GM13977 (cell line): Measurements from ENCODE around the gene PRKCB.

ENCODE experiments used
- DNase-seq: peaks from one replicate; pipeline ENCODE4 v3.0.0; 2012; ENCODE audit warnings: low spot score
- in situ Hi-C: fragments of 300-500 bp; cut with MboI; formaldehyde crosslinking; loops from one replicate; pipeline ENCODE4 v1.12.0; 2022; ENCODE audit warnings: low sequenced_read_pairs, low pct_unique_long_range_greater_than_20kb, mixed read lengths, inconsistent platforms; ENCODE audit not compliant: unreplicated experiment
- TF ChIP-seq, protein P1 (sequence below): IDR thresholded peaks from 2 replicates; pipeline ENCODE4 v1.5.1; 2012; ENCODE audit warnings: mild to moderate bottlenecking, control low read depth; ENCODE audit not compliant: insufficient read depth; ENCODE audit errors: extremely low read depth, missing control alignments

Gene PRKCB

DNA sequence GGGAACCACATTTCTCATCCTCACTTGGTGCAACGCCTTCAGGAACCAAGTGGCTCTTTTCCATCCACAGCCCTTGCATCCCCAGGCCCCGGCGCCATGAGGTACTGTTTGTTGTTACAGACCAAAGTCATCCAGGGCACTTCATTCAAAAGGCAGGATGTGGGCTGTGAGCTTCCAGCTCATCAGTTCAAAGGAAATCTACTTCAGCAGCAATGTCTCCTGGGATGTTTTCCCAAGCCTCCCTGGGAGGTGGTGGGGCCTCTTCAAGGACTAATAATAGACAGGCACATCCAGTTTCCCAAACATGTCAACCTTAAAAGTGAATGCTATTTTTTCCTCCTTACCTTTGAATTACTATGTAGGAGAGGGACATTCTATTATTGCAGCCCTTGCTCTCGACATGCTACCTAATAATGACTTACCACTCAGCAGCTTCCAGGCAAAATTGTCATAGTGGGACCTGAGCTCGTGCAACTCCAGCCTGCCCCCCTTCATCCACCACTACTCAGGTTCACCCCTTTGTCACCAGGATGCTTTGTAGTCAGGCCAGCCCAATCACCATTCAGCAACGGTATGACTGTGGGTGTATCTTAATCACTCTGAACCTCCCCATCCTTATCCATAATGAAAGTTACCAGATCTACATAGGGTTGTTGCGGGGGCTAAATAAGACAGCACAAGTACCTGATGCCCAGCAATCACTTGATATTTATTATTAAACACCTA lies 1.7 kb upstream of the PRKCB start:
- TF ChIP-seq, protein P1, sequence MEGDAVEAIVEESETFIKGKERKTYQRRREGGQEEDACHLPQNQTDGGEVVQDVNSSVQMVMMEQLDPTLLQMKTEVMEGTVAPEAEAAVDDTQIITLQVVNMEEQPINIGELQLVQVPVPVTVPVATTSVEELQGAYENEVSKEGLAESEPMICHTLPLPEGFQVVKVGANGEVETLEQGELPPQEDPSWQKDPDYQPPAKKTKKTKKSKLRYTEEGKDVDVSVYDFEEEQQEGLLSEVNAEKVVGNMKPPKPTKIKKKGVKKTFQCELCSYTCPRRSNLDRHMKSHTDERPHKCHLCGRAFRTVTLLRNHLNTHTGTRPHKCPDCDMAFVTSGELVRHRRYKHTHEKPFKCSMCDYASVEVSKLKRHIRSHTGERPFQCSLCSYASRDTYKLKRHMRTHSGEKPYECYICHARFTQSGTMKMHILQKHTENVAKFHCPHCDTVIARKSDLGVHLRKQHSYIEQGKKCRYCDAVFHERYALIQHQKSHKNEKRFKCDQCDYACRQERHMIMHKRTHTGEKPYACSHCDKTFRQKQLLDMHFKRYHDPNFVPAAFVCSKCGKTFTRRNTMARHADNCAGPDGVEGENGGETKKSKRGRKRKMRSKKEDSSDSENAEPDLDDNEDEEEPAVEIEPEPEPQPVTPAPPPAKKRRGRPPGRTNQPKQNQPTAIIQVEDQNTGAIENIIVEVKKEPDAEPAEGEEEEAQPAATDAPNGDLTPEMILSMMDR: no peak

DNA sequence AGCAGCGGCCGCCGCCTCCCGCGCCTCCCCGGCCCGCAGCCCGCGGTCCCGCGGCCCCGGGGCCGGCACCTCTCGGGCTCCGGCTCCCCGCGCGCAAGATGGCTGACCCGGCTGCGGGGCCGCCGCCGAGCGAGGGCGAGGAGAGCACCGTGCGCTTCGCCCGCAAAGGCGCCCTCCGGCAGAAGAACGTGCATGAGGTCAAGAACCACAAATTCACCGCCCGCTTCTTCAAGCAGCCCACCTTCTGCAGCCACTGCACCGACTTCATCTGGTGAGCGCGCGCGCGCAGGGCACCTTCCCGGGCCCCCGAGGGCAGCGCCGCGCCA lies 258 bp downstream of the PRKCB start:
- in situ Hi-C loops: no loop called here
- no peak for DNase-seq
- TF ChIP-seq, protein P1: no peak

More for the DNA sequence above, 1.7 kb upstream of the PRKCB start:
- DNase-seq: no peak
- in situ Hi-C loops: no loop called here

DNA sequence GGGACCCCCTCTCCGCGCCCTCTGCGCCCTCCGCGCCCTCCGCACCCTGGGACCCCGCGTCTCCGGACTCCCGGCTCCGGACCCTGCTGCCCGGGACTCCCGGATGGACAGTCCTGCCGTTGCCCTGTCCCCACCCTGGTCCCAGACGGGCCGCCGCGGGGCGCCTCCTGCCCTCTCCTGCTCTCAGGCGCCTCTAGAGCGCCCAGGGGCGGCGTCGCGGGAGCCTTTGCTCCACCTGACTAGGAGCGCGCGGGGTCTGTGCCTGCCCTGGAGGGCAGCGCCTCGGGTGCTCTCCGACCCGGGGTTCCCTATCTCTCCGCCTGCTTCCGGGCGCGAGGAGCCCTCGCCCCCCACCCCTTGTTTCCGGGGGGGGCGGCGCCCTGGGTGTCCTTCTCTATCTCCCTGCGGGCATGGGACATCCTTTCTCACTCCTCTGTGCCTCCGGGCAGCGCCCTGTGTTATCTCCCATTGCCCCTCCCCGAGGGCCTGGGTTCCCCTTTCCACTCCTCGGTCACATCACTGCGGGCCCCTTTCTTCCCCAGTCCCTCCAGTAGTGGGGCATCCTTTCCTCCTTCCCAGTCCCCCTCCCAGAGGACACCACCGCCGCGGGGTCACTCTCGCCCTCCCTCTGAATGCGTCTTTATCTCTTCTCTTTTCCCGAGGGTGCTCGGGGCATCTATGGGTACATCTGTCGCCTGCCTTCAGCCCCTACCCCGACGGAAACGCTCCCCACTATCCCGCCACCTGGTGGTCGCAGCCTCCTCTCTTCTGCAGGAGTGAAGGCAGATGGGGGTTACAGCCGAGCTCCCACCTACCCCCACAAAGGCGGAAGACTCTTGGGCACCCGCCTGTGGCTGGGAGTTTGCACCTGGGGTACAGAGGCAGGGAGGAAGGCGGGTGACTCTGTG lies 875 bp downstream of the PRKCB start:
- TF ChIP-seq, protein P1: peak; percentile 64
- peak; percentile 71 for DNase-seq
- in situ Hi-C loops: no loop called here

DNA sequence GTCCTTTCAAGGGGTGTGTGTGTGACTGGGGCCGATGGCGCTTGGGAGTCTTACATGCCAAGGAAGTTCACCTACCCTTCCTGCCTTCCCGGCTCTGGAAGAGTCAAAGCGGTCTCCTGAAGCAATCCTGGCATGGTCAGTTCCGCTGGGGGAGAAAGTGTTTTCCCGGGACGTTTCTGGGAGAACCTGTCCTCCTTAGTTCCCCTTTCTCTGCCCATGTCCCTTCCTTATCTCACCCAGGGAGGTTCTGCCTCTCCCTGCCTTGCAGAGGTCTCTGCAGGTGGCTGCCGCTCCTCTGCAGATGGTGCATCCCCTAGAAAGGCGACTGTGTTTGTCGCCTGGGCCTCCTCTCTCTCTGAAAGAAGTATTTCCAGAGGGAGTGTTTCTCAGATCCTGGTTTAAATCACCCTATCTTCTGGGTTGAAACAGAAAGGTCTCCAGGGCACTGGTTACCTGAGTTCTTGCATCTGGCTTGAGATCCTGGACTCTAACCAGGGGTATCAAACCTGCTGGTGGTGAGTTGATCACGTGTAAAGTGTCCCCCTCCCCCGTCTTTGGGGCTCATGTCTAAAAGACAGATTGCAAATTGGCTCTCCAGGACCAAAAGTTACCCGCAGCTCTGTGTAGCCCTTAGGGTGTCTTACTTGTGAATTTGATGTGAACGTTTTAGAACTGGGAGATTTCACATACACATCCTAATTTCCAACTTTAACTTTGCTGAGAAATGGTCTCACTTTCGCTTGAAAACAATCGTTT lies 1.9 kb downstream of the PRKCB start:
- TF ChIP-seq, protein P1: no peak

DNA sequence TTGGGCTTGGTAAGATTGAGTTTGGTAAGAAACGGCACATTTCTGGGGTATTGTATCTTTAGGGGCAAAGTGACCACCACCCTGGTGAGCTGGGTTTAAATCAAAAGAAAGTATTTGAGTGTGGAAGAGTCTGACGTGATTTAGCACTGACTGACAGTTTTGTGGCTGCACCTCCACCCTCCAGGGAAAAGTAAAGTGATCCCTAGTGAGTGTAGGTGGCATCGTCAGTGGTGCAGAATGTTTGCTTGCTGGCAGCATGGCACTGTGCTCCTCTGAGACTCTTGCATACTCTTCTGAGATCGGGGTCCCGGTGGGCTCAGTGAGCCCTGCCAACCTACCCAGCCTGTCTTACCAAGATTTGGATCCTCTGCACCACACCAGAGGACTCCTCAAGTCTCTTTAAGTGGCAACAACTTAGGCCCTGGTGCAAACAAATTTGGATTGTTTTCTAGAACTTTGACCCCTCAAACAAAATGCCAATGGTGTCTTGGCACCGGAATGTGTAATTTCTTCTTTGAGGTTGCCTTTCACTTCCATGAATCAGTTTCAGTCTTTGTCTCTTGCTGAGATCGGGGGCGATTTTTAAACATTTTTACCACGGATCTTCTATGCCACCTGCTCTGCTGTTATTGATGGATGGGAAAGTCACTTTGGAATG lies 2.8 kb downstream of the PRKCB start:
- TF ChIP-seq, protein P1: no peak
- DNase-seq: no peak
- in situ Hi-C loops: no loop called here

More for the DNA sequence above, 1.9 kb downstream of the PRKCB start:
- DNase-seq: peak; percentile 53
- in situ Hi-C loops: no loop called here

DNA sequence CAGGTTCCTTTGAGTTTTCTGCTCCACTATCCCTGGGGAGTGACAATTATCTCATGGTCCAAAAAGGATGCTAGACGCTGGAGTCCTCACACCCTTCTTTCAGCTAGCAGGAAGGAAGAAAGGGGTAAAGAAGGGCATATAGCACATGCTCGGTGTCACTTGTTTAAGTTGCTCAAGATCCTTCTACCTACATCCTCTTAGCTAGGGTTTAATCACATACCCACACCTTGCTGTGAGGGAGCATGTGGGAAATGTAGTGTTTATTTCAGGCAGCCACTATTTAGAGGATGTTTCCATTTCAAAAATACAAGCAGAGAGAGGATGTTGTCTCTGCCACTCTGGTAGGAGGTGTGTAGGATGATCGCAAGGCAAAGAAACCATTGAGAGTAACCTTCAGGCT lies 4.5 kb downstream of the PRKCB start:
- TF ChIP-seq, protein P1: no peak
- in situ Hi-C loops: no loop called here
- no peak for DNase-seq
